ENCODE results near the gene PDPN.

The PDPN gene

GRCh38 chr1:13619909-13620308 lies 36.3 kb downstream of the PDPN start:
- no peak for DNase-seq

DNA sequence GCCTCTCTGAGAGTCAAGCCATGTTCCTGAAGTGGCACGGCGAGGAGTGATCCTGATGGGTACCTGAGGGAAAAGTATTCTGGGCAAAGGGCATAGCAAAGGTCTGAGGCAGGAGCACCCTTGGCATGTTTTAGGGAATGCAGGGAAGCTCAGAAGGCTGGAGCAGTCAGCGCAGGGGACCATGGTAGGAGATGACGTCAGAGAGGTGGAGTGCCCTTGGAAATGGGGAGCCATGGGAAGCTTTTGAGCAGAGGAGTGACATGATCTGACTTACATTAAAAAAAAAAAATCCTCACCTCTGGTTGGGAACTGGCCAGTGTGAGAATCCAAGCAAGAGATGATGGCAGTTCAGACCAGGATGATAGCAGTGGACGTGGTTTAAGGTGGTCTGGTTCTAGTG lies 37.2 kb downstream of the PDPN start:
- no peak for DNase-seq

- no peak for DNase-seq
Observed at GRCh38 chr1:13622446-13622845, 38.8 kb downstream of the PDPN start.

DNA sequence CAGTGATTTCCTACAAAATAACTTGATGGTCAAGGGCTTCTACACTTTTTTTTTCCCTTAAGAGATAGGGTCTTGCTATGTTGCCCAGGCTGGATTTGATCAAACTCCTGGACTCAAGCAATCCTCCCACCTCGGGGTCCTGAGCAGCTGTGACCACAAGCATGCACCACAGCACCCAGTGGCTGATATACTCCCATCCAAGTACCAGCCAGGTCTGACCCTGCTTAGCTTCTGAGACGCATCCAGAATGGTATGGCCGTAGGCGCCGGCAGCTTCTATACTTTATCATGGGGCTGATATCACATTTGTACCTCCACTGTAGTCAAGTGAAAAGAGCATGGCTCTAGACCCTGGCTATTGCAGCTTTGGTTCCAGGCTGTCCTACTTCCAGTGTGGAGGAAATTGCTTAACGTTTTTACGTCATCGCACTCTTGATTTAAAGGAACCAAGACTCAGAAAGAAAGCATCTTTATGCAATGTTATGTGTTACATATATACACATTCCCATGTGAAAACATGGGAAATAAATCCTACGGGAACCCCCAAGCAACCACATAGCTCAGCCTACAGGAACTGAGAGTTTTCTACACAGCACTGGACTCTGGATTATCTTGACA lies 39.5 kb downstream of the PDPN start:
- no peak for DNase-seq

DNA sequence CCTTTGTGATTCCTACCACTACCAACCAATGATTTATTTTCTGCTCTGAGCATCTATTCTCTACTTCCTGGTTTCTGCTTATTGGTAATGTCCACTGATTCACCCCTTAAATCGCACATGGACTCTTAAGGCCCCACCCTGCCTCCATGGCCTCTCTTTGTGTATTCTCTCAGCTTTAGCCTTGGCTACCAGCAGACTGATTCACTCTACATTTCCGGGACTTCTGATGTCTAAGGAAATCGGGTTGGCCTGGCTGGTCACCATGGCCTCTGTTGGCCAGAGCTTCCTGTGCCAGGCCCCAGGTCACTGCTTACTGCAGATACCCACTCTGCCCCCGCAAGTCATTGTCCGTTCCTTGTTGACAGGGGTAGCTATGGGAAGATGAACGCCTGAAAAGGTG lies 40.9 kb downstream of the PDPN start:
- no peak for DNase-seq

GRCh38 chr1:13627127-13627526 lies 43.5 kb downstream of the PDPN start:
- DNase-seq = no peak

GRCh38 chr1:13628218-13628617 lies 44.6 kb downstream of the PDPN start:
- no peak for DNase-seq

DNA sequence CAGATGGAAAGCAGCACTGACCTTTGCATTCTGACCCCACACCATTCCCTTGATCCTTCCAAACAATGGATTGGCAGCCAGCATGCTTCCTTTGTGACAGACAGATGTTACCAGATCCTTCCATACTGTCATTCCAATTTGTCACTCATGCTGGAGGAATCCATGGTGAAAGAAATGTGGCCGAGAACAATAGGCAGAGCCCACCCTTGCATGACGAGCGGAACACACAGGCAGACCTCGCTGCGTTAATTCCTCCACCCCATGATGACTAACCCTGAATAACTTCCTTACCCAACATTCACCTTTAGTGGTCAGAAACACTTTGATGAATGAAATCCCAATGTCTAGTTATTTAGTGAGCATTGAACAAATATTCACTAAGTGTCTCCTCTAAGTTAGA lies 45.1 kb downstream of the PDPN start:
- no peak for DNase-seq

- no peak for DNase-seq
Observed at GRCh38 chr1:13642306-13643004, 58.8 kb downstream of the PDPN start.

DNA sequence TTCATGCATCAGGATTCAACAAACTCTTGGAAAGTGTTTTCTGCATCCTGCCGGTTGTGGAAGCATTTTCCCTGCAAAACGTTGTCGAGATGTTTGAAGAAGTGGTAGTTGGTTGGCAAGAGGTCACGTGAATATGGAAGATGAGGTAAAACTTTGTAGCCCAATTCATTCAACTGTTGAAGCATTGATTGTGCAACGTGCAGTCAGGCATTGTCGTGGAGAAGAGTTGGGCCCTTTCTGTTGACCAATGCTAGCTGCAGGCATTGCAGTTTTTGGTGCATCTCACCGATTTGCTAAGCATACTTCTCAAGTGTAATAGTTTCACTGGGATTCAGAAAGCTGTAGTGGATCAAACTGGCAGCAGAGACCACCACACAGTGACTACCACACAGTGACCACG lies 59.4 kb downstream of the PDPN start:
- no peak for DNase-seq

GRCh38 chr1:13646521-13646920 lies 62.9 kb downstream of the PDPN start:
- no peak for DNase-seq

DNA sequence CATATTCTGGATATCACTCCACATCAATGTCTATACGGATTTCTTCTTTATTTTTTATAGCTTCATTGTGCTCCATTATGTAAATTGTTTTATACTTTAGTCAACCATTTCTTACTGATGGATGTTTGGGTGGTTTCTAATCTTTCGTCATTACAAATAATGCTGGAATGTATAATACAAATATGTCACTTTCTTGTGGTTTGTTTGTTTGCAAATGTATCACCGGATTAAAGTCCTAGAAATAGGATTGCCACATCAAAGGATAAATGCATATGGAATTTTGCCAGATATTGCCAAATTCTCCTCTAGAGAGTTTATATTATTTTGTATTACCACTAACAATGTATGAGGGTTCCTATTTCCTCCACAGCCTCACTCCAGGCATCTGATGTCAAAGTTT lies 67.6 kb downstream of the PDPN start:
- DNase-seq = no peak

DNA sequence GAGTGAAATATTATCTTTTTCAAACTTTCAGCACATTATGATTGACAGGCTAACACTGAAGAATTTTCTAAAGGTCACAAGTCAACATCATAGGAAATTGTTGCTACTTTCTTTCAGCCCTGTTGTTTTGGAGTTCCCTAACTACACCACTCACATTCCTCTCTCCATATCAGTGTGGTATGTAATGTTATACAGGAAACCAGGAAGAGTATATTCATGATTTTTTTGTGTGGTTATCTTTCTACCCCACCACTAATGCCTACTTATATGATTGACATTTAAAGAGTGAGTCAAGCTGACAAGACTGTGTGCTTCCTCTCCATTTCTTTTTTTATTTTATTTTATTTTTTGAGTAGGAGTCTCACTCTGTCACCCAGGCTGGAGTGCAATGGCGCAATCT lies 68.6 kb downstream of the PDPN start:
- no peak for DNase-seq

- no peak for DNase-seq
Observed at GRCh38 chr1:13661539-13661938, 77.9 kb downstream of the PDPN start.

GRCh38 chr1:13662493-13662892 lies 78.9 kb downstream of the PDPN start:
- DNase-seq = no peak

GRCh38 chr1:13663969-13664368 lies 80.3 kb downstream of the PDPN start:
- no peak for DNase-seq

DNA sequence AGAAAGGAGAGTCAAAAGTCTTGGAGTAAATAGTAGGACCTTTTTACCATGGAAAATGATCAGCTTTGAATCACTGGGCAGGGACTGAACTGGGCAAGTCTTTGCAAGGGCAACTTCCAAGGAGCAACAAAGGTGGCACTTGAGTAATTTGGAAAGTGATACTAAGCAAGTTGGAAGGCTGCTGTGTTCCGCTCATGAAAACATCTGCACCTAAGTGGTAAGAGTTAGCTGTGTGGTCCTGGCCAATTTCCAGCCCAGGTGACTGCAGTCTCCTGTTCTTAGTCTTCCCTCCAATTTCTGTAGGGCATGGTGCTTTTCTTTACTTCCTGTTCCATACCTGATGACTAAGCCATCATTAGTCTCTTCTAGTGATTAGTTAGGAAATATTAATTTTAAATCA lies 80.8 kb downstream of the PDPN start:
- DNase-seq = no peak

GRCh38 chr1:13666317-13666716 lies 82.7 kb downstream of the PDPN start:
- DNase-seq = no peak

Data from NCI-H1930 (cell line).